Measurements from ENCODE around the gene SLC6A8. TPM values are rescaled to one million over a fixed set of nuclear protein-coding genes. Genes with fewer than 3 reads are reported as not detected.

Gene SLC6A8
- polyA plus RNA-seq, 4 donors, result 16.8 to 64.5 (median 46.2) TPM

- DNase-seq (ENCODE audit: low read depth in 4 of 4, low spot score in 3 of 4), result no peak
Measured at GRCh38 chrX:153647461-153648357, 40.0 kb upstream of the SLC6A8 start.

GRCh38 chrX:153648358-153649177, 39.2 kb upstream of the SLC6A8 start:
- no peak for DNase-seq (ENCODE audit: low read depth in 4 of 4, low spot score in 3 of 4)

- no peak for DNase-seq (ENCODE audit: low read depth in 4 of 4, low spot score in 3 of 4)
Measured at GRCh38 chrX:153649178-153649914, 38.4 kb upstream of the SLC6A8 start.

- no peak for DNase-seq (ENCODE audit: low read depth in 4 of 4, low spot score in 3 of 4)
Measured at GRCh38 chrX:153649915-153650782, 37.6 kb upstream of the SLC6A8 start.

- no peak for DNase-seq (ENCODE audit: low read depth in 4 of 4, low spot score in 3 of 4)
Measured at GRCh38 chrX:153650959-153651358, 36.8 kb upstream of the SLC6A8 start.

- no peak for DNase-seq (ENCODE audit: low read depth in 4 of 4, low spot score in 3 of 4)
Measured at GRCh38 chrX:153651540-153652079, 36.1 kb upstream of the SLC6A8 start.

GRCh38 chrX:153653556-153653955, 34.2 kb upstream of the SLC6A8 start:
- DNase-seq (ENCODE audit: low read depth in 4 of 4, low spot score in 3 of 4), result no peak

- DNase-seq (ENCODE audit: low read depth in 4 of 4, low spot score in 3 of 4), result no peak
Measured at GRCh38 chrX:153657161-153657560, 30.6 kb upstream of the SLC6A8 start.

GRCh38 chrX:153659268-153659667, 28.5 kb upstream of the SLC6A8 start:
- no peak for DNase-seq (ENCODE audit: low read depth in 4 of 4, low spot score in 3 of 4)

GRCh38 chrX:153662266-153662665, 25.5 kb upstream of the SLC6A8 start:
- no peak for DNase-seq (ENCODE audit: low read depth in 4 of 4, low spot score in 3 of 4)

- DNase-seq (ENCODE audit: low read depth in 4 of 4, low spot score in 3 of 4), result no peak
Measured at GRCh38 chrX:153665726-153666306, 21.9 kb upstream of the SLC6A8 start.

- no peak for DNase-seq (ENCODE audit: low read depth in 4 of 4, low spot score in 3 of 4)
Measured at GRCh38 chrX:153667281-153667955, 20.3 kb upstream of the SLC6A8 start.

- peak in 2 of 4 donors; percentile 64 to 69 for DNase-seq (ENCODE audit: low read depth in 4 of 4, low spot score in 3 of 4)
Measured at GRCh38 chrX:153667956-153668396, 19.8 kb upstream of the SLC6A8 start.

GRCh38 chrX:153668423-153669173, 19.1 kb upstream of the SLC6A8 start:
- no peak for DNase-seq (ENCODE audit: low read depth in 4 of 4, low spot score in 3 of 4)

GRCh38 chrX:153669174-153669890, 18.4 kb upstream of the SLC6A8 start:
- DNase-seq (ENCODE audit: low read depth in 4 of 4, low spot score in 3 of 4), result no peak

- no peak for DNase-seq (ENCODE audit: low read depth in 4 of 4, low spot score in 3 of 4)
Measured at GRCh38 chrX:153669901-153670731, 17.6 kb upstream of the SLC6A8 start.

Data from left renal pelvis (tissue), 4 donors.